ENCODE data around the gene MBD2. TPM values are rescaled to one million over a fixed set of nuclear protein-coding genes. Genes with fewer than 3 reads are reported as not detected.
"Not testable (repeated sequence)": the region's sequence is repeated elsewhere in the genome, so short reads cannot be mapped to it uniquely, and the experiment has no call there.

The MBD2 gene
- total RNA-seq, 1 donor, result 34.2 TPM

DNA sequence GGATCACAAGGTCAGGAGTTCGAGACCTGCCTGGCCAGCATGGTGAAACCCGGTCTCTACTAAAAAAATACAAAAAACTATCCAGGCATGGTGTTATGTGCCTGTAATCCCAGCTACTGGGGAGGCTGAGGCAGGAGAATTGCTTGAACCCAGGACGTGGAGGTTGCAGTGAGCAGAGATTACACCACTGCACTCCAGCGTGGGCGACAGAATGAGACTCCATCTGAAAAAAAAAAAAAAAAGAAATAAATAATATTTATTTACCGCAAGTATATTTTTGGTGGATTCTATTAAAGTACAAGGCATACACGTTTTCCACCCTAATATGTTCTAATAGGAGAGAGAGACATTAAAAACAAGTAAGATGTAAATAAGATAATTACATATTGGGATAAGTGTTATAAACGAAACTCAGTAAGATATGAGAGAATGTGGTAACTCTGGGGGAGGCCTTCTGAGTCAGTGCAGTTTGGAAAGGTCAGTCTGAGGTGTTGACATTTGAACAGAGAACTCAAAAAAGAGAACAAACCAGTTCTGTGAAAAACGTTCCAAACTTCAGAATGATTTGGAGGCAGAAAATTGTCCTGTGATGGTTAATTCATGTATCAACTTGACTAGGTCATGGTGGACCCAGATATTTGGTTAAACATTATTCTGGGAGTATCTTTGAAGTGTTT is 36.1 kb upstream of the MBD2 start:
- TF ChIP-seq, protein P1, sequence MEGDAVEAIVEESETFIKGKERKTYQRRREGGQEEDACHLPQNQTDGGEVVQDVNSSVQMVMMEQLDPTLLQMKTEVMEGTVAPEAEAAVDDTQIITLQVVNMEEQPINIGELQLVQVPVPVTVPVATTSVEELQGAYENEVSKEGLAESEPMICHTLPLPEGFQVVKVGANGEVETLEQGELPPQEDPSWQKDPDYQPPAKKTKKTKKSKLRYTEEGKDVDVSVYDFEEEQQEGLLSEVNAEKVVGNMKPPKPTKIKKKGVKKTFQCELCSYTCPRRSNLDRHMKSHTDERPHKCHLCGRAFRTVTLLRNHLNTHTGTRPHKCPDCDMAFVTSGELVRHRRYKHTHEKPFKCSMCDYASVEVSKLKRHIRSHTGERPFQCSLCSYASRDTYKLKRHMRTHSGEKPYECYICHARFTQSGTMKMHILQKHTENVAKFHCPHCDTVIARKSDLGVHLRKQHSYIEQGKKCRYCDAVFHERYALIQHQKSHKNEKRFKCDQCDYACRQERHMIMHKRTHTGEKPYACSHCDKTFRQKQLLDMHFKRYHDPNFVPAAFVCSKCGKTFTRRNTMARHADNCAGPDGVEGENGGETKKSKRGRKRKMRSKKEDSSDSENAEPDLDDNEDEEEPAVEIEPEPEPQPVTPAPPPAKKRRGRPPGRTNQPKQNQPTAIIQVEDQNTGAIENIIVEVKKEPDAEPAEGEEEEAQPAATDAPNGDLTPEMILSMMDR (IDR thresholded peaks at IDR 0.05; ENCODE audit: insufficient read depth, low read length), result no peak
- DNase-seq (ENCODE audit: low read depth), result no peak
- H3K4me3 ChIP-seq (ENCODE audit: low read depth, low read length), result no peak overlapping the region

DNA sequence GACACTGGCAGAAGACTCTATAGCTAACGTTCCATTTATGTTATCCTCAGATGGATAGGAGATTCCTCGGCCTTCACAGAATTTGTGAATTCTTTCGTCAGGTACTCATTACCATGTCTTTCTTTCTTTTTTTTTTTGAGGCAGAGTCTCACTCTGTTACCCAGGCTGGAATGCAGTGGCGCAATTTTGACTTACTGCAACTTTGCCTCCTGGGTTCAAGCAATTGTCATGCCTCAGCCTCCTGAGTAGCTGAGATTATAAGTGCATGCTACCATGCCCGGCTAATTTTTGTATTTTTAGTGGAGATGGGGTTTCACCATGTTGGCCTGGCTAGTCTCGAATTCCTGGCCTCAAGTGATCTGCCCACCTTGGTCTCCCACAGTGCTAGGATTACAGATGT is 33.3 kb upstream of the MBD2 start:
- not testable (repeated sequence) for DNase-seq (ENCODE audit: low read depth); H3K4me3 ChIP-seq (ENCODE audit: low read depth, low read length)

DNA sequence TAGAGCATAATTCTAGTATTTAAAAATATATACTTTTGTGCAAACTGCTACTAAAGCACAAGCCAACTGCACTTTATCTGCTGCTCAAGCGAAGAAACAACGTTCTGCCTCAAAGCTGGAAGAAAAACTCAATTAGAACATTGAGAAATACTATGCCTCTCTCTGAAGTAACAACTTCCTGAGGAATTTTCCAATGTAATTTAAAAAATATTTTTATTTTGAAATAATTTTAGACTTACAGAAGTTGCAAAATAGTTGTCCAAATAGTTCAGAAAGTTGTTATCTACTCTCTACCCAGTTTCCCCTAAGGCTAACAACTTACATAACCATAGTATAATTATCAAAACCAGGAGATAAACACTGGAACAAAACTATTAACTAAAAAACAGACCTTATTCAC is 32.5 kb upstream of the MBD2 start:
- DNase-seq (ENCODE audit: low read depth), result peak; percentile 17
- TF ChIP-seq, protein P1 (IDR thresholded peaks at IDR 0.05; ENCODE audit: insufficient read depth, low read length), result no peak
- no peak overlapping the region for H3K4me3 ChIP-seq (ENCODE audit: low read depth, low read length)

GRCh38 chr18:54255141-54255540 is 30.7 kb upstream of the MBD2 start:
- H3K4me3 ChIP-seq (ENCODE audit: low read depth, low read length), result no peak overlapping the region
- no peak for DNase-seq (ENCODE audit: low read depth)
- TF ChIP-seq, protein P1 (IDR thresholded peaks at IDR 0.05; ENCODE audit: insufficient read depth, low read length), result no peak

DNA sequence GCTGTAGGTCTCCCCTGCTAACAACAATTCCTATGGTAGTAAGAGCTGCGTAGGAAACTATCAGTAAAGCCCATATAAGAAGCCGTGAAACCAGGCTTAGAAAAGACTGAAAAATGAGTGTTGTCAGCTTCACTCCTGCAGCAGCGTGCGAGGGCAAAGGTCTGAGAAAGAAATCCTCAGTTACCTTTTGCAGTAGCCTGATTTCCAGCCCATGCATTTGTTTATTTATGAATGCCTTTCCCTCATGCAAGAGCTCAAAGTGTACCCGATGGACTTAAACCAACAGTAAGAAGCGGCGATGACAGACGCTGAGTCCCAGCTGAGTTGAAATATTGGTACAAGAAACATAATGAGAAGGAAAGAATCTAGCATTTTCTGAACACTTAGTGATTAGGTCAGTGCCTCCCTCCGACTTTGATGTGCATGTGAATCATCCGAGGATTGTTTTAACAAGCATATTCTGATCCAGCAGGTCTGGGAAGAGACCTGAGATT is 29.8 kb upstream of the MBD2 start:
- H3K4me3 ChIP-seq (ENCODE audit: low read depth, low read length), result no peak overlapping the region
- peak; percentile 15 for DNase-seq (ENCODE audit: low read depth)
- TF ChIP-seq, protein P1 (IDR thresholded peaks at IDR 0.05; ENCODE audit: insufficient read depth, low read length), result no peak

DNA sequence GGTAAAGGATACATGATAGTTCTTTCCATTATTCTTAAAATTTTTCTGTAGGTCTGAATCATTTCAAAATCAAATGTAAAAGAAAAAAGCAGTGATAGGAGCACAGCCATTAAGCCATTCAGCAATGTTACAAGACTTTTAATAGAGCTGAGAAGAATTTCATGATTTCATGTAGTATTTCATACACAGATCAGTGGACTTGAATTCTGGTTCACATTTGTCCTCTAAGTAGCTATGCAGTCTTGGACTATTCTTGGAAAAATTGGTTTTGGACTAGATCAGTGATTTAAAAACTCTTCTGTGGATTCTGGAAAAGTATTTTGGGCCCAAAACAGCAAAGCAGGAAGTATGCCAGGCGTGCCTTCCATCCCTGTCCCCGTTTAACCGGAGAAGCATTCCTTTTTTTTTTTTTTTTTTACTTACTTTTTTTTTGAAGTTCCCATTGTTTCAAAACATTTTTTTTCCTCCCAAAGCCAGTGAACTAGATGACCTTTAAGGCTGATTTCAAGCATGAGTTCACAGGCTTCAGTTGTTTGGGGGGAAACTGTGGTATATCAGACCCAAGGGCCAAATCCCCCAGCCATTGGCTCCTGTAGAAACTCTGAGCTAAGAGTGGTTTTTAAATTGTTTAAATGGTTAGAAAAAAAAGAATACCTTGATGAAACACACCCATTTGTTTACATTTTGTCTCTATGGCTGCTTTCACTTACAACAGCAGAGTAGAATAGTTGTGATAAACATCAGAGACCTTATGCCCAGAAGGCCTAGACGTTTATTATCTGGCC is 27.3 kb upstream of the MBD2 start:
- DNase-seq (ENCODE audit: low read depth), result peak; percentile 7
- TF ChIP-seq, protein P1 (IDR thresholded peaks at IDR 0.05; ENCODE audit: insufficient read depth, low read length), result no peak
- no peak overlapping the region for H3K4me3 ChIP-seq (ENCODE audit: low read depth, low read length)

DNA sequence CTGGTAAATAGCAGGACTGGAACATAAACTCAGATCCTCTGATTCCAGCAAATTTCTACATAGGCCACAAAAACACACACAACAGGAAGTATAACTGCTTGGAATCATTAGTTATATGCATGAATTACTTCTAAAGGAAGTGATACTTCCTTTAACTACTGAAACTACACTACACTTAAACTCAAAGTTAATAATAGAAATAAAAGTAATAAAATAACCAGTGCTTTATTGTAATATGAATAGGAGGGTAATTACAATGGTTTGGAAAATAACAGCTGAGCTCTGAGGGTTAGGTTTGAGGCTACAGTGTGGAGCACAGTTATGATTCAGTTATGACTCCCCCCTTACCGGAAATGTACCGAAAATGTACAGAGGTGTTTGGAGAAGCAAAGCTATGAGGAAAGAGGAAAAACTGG is 26.4 kb upstream of the MBD2 start:
- no peak overlapping the region for H3K4me3 ChIP-seq (ENCODE audit: low read depth, low read length)
- TF ChIP-seq, protein P1 (IDR thresholded peaks at IDR 0.05; ENCODE audit: insufficient read depth, low read length), result no peak
- no peak for DNase-seq (ENCODE audit: low read depth)

Measured in fibroblast of the aortic adventitia (primary cell).